Measurements from ENCODE around the gene PTPRD.
A peak's percentile ranks its signal among the peaks of the same experiment; 100 is the strongest.

PTPRD gene

DNA sequence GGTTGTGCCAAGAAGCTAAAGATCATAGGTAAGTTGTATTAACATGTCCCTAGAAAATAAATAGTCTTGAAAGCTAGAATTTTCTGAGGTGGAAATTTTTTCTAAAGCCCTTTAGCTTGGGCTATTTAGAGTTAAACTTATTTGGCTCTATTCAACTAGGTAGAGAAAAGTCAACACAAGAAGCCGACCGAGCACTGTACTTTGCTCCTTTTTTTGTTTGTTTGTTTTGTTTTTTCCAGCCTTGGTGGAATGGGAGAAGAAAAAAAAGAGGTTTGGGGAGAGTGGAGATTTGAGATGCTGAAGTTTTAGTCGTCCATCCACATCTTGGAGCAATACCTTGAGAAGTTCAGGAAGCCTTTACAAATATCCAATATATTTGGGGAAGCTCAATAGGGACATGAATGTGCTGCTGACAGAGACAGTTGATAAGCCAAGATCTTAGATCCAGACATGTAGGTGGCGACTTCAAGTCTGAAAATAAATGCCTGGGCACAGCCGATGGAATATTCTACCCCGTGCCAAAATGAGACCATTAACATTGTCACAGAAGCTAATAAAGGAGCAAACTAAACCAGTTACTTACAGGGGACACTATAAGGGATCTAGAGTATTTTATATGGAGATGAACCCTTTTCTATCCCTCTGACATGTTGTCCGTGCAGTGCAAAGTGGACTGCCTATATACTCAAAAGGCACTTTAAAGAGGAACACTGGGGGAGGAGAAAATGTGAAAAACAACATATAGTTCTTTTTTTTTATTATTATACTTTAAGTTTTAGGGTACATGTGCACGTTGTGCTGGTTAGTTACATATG is 466.1 kb downstream of the PTPRD start:
- DNase-seq = no peak

DNA sequence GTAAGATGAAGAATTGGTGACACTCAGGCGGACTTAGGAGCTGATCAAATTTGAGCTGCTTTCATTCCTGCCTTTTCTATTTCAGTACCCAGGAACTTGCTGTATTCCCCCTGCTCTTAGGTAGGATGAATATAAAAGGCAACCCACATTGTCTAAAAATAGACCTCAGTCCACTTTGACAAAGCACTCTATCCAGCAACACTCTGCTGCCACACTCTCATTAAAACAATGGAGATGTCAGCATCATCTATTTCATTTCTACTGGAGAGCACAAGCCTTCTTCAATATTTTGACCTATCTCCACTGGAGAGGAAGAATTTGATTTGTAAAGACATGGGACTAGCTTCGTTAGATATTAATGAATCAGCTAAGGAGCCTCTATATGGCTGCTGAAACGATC is 468.4 kb downstream of the PTPRD start:
- DNase-seq = peak; percentile 19

DNA sequence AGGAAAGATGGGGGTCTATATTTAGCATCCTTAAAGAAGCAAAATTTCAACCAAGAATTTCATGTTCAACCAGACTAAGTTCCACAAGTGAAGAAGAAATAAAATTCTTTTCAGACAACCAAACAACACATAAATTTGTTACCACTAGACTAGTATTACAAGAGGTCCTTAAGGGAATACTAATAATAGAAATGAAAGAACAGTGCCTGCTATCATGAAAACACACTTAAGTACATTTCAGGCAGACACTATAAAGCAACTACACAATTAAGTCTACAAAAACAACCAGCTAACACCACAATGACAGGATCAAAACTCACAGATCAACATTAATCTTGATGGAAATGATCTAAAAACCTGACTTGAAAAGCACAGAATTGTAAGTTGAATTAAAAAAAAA is 477.2 kb downstream of the PTPRD start:
- DNase-seq = no peak

DNA sequence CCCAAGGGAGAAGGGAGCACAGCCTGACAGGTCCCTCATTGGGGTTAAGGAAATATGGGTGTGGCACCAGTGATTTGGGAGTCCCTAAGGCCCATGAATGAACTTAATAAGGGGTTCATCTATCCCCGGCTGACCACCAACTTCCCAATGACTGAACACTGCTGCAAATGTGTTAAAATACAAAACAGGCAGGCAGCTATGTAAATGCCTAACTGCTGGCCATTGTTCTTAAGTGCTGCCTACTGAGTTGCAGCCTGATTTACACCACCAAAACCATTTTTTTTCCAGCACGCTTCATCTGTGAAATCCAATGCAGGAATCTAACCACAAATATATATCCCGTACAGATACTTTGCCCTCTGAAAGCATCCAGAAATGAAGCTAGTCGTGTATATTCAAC is 478.5 kb downstream of the PTPRD start:
- DNase-seq = no peak

DNA sequence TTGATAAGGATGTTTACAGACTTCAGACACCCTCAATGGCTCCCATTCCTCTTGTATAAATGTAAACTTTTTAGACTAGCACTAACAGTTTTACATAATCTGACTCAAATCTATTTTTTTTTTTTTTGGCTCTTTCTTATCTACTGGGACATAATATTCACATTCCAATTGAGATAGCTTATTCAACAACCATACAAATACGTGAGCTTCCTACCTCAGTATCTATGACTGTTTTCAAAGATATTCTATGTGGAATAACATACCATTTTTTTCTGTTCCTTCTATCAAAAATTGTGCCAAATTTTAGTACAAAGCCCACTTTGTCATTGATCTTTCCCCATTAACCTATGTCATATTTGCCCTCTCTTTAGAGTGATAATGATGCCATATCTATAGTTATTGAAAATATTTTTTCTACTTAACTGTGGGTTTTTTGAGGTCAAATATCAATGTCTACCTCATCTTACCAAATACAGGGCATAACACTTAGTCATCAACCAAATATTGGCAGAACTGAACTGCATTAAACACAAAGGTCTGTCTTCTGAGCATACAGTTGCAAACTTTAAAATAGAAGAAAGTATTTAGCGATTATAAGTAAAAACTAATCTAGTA is 482.6 kb downstream of the PTPRD start:
- no peak for DNase-seq

DNA sequence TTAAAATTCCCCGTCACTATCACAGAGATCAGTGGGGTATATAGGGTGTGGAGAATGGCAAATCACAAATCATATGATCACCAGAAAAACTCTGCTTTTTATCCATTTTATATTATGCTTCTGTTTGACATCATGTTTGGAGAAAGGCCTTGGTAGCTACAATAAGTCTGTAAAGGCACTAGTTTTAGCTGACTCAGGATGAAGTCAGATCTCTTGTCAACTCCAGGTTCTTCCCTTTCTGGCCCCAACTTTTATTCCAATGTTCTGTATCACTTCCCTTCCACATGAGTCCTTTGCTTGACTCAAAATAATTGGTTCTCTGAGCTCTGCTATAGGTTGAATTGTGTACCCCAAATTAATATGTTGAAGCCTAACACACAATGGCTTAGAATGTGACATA is 484.9 kb downstream of the PTPRD start:
- DNase-seq = no peak

DNA sequence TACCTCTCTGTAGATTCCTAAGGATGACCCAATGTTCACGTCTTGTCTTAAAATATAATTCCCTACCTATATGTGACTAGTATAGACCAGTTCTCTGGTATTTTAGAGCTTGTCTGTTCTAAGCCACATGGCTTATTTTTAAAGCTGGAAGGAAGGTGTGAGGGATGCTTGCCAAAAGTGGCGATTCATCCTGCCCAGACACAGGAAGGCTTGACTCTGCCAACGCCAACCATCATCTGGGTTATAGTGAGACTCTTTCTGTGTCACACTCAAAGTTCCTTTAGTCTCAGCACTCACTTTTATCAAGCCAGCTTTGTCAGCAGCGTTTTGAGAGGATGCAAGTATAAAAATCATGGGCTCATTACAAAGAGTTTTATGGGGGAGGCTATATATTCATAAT is 500.0 kb downstream of the PTPRD start:
- DNase-seq = no peak

DNA sequence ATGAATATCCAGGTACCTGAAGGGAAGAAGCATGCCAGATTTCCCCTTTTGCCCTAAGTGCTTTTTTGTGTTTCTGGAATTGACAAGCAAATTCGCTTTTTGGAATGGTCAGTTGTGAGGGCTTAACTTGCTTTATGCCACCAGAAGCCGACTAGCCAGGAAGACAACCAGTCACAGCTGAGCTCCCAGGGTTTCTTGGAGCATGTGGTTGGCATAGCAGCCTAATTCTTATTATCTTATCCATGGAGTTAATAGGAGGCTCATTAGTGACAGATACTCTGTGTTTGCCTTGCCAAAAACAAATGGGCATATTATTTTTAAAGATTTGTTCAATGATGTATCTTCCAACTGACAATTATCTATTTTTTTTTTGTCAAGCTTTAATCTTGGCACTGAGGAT is 500.7 kb downstream of the PTPRD start:
- DNase-seq = no peak

DNA sequence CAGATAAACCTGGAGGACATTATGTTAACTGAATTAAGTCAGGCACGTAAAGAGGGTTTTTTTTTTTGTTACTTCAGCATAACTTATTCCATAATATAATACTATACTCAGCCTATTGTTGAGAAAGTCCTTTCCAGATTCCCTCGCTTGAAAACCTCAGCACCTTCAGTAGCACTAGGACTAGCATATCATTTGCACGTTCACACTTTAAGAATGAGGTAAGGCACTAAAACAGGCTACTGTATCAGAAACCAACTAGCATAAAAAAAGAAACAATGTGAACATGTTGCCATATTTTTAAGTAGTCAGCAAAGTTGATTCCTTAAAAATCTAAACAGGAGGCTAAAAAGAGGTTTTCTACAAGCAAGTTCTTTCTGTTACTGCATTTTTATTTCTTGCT is 504.0 kb downstream of the PTPRD start:
- no peak for DNase-seq

DNA sequence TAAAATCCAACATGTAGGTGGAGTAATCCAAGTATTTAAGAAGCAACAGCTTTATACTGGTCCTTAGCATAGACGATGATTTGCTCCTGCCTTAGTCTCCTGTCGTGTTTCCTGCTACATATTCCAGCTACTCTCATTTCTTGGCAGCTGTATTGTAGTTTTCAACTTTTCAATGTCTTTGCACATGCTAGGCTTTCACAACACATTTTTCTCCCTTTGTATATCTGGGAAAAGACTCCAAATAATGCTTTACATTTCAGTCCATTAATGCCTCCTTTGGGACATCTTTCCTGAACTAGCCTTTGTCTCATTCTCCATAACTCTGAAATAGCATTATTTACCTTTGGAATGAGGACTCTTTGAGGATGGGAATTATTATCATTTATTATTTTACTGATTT is 508.0 kb downstream of the PTPRD start:
- no peak for DNase-seq

DNA sequence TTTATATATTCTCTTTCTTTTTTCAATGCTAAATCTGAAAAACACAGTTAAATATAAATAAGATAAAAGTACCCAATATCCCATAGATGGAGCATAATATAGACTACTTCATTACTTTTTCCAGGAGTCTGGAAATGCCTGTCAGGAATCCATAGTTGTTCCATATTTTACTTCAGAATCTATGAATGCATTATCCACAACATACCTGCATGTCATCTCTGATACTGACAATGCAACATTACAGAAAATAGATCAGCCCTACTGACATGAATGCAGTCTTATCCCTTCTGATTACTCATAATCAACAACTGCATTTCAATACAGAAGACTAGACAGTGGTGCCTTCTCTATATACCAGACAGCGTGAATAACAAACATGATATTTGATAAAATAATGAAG is 517.6 kb downstream of the PTPRD start:
- DNase-seq = no peak

DNA sequence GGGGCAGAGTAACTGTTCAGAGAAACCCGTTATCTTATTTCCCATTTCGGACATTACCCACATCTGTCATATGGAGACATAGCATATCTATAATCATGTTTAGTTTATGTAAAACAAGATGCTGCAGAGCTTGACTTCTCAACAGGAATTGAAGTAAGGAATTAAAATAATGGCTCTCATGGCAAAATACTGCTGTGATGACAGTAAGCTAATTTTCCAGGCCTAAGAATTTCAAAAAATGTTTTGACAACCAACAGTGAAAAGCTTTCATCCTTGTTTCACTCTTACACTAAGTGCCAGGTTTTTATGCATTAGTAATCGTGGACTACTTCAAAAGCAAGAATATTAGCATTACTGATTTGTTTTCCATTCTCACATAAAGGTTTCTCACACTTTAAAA is 518.2 kb downstream of the PTPRD start:
- no peak for DNase-seq

DNA sequence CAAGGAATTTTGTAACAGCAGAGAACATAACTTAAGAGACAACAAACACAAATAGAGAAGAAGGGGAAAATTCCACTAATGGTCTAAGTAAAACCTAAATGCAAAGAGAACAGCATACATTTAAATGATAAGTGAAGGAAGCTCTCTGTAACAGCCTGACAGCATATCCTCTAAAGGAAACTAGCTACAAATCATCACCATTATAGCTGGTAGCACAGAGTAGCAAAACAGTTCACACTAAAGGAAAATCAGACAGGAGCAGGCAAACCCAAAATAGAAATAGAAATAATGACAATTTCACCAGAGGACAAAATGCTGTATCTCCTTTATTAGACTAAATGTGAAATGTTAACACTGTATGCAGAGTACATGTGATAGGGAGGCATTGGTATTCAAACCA is 532.8 kb downstream of the PTPRD start:
- DNase-seq = no peak

DNA sequence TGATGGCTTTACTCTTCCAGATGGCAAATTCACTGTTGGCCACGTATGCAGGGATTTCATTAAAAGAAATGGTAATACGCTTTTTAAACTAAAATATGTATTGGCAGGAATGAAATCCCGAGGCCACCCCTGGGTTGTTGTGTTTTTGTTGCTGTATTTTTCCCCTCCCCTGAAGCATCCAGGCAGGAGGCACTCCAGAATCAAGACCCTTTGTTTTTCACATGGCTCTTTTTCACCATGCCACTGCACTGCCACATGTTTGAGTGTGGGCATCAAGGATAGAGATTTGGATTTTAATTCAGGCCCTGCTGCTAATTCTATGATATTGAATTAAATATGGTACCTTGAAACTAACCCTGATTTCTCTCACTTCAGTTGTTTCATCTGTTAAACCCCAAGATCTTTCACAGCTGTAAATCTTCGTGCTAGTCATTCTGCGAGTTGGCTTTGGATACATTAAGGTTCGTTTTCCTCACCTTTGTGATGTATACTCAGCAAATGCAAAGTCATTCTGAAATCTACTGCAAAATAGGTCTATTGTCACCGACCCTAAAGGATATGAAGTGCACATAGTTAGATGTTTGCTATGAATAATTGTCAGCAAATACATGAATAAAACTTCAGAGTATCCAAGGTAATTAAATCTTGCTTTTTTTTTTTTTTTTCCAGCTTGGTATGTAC is 533.4 kb downstream of the PTPRD start:
- no peak for DNase-seq

DNA sequence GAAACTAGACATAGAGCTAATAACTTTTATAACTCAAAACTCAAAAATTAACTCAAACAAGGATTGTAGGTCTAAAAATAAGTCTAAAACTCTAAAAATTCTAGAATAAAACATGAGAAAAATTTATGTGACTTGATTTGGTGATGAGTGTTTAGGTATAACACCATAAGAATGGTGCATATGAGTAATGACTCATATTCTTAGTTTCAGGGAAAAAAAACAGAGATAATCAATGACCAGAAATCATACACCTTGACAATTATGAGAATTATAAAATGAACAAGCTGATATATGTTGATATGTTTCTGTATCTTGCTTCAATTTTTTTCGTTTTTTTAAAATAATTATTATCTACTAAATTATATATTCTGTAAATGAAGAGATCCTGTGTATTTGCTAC is 541.2 kb downstream of the PTPRD start:
- no peak for DNase-seq

DNA sequence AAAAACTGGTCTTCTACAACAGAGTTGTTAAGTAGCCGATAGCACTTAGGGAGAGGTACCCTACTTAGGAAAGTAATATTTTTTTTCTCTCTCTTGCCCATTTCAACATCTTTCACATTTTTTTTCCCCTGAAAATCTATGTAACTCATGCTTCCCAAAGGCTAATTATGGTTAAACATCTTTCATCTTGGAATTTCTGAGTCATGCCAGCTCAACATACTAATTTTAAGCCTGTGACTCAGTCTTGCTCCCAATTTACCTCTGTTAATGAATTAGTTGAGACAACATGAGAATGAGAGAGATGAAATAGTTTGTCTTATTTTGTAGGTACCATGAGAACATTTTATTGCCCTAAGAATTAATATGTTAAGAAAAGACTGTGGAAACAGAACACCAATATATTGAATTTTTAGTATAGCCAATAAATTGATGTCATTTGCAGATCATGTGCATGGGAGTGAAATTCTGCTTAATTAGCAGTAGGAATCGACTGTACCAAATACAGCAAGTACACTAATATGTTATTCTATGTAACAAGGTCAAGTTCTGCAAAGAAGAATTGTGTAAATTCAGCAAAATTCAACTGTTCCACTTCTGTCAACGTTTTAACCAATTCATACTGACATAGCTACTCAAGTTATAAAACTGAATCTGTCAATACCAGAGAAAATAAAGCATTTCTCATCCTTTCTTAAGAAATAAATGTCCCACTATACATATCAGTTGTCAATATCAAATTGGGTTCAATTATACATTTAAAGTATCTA is 550.0 kb downstream of the PTPRD start:
- no peak for DNase-seq

DNA sequence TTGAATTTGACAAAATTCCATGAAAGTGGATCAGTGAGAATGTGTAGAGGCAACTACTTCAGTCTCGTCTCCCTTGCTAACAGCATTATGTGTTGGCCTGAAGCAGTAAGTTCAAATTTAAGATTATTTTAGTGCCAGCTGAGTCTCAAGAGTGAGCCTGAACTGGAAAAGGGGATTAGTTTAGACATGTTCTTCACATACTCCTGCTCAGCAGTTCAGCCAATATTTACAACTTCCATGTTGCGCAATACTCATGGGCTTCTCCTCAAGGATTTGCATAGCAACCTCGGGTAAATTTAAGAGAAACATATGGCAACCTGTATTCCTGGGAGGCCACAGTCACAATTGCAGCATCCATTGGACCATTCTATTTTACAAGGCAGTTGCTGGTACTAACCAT is 553.8 kb downstream of the PTPRD start:
- DNase-seq = no peak

DNA sequence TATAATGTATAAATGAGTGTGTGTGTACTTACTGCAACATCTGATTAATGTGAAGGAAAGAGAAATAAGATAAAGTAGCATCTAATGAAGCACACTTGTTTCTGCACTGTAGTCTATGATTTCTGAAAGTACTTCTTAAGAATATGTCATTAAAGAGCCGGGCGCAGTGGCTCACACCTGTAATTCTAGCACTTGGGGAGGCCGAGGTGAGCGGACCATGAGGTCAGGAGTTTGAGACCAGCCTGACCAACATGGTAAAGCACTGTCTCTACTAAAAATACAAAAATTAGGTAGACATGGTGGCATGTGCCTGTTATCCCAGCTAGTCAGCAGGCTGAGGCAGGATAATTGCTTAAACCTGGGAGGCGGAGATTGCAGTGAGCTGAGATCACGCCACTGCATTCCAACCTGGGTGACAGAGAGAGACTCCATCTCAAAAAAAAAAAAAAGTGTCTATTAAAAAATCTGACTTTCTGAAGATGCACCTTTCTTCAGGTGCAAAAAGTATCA is 556.9 kb downstream of the PTPRD start:
- DNase-seq = no peak

DNA sequence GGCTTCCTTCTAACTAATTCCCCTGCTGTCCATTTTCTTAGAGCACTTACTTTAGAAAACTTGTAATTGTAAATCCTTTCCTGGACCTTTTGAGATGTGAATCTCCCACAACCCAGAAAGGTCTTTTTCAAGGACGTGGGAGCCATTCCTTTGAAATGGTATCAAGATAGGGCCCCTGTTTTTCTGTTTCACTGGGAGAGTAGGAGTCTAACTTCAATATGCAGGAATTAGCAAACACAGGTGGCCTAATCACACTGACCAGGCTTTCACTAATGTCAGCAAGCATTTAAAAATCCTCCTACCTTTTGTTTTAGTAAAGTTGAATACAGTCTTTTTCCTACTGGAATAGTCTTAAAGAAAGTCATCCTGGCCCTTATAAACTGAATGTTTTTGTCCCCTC is 558.3 kb downstream of the PTPRD start:
- DNase-seq = no peak

DNA sequence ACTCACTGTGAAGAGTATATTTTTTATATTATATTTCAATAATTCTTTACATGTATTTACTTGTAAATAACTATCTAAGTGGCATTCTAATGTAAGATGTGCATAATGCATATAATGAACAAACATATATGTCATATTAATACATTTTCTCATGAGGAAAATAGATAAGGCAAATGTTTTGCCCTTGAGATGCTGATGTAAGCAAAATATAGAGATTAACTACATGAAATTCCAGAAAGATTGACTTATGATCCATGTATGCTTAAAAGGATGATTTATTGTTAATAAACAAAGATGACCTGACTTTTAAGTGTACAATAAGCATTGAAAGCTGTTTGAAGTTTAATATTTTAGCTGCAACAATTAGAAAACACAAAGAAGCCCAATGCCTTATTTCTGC is 559.9 kb downstream of the PTPRD start:
- no peak for DNase-seq

DNA sequence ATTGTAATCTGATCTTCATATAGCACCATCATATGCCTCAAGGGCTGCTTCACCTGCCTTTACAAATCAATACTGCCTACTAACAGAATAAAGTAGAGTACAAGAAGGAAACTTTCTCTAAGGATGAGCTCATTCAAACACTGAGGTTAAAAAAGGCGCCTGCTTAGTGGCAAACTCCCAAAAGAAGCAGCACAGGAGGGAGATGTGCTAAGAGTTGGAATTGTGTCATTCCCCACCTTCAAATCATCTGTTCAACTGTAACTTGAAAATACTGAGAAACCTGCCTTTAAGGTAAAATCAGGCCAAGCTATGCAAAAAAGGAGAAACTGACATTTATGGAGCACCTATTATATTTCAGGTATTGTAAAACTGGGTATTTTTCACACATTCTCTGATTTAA is 560.6 kb downstream of the PTPRD start:
- no peak for DNase-seq

DNA sequence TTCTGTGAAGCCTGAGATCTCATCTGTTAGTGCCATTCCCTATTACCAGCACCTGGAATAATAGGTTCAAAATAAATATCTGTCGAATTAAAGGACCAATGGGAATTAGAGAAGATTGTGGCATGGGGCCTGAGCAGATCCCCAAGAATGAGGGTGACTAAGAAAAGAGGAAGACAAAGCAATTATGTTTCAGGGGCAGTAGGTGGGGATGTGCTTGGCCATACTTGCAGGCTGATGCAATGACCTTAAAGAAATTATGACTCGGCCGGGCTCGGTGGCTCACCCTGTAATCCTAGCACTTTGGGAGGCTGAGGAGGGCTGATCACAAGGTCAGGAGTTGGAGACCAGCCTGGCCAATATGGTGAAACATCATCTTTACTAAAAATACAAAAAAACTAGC is 562.8 kb downstream of the PTPRD start:
- no peak for DNase-seq

DNA sequence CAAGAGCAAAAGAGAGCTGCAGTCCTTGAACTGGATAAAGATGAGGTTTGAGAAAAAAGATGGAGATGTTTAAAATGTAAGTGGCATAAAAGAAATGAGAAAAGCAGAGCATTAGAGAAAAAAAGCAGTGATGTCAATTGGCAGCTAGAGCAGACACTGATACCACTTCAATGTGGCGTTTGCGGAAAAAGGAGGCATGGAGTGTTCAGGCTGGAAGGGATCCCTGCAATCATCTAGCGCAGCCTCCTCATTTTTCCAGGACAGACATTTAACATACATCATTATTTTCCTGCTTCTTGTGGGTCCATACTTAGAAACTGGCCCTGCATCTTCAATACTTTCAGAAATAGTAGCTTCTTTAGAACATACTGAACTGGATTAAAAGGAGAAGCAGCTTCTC is 563.8 kb downstream of the PTPRD start:
- no peak for DNase-seq
